Spleen (tissue), 7 donors: Measurements from ENCODE around the gene FBRS.
"Not testable (repeated sequence)": the region's sequence is repeated elsewhere in the genome, so short reads cannot be mapped to it uniquely, and the experiment has no call there.

Experiments used
- CTCF ChIP-seq, 11 experiments: fragments of 200-600 bp in 7 of 11; fragments of 450-650 bp in 4 of 11; sonication (generic) in 4 of 11; IDR thresholded peaks in 8 of 11; conservative IDR thresholded peaks in 3 of 11; 1 replicate in 7 of 11; 2 replicates in 4 of 11; pipeline versions ENCODE4 v1.4.0 to v1.8.0; 2016 to 2021; ENCODE audit warnings: antibody characterized with exemption in 11 of 11, inconsistent platforms in 4 of 11, mild to moderate bottlenecking in 1 of 11
- POLR2A ChIP-seq, 3 donors: fragments of 450-650 bp; IDR thresholded peaks; one replicate each; pipeline ENCODE4 v1.5.1; 2017; ENCODE audit warnings: antibody characterized with exemption in 3 of 3, mild to moderate bottlenecking in 1 of 3
- POLR2AphosphoS5 ChIP-seq, 3 donors: sonication (generic); formaldehyde crosslinking; IDR thresholded peaks; one replicate each; pipeline ENCODE4 v1.5.1; 2017; ENCODE audit warnings: antibody characterized with exemption in 3 of 3
- donor health status: DM: no; HTN: no; CAD: no; lungs with moderate emphysema.
- donor health status: DM: no; HTN: no; CAD: no.
- donor health status: DM: no; HTN: no; CAD: no.

- not testable (repeated sequence) for TF ChIP-seq POLR2A (IDR thresholded peaks at IDR 0.05); POLR2AphosphoS5 (IDR thresholded peaks at IDR 0.05); CTCF (IDR thresholded peaks at IDR 0.05 in 8 of 11, conservative IDR thresholded peaks at IDR 0.05 in 3 of 11)
Observed at GRCh38 chr16:30703071-30703470, 44.8 kb downstream of the FBRS start.
